Effector CD4-positive, alpha-beta T cell (primary cell): ENCODE measurements around the gene HERPUD2.
"Not testable (repeated sequence)": the region's sequence is repeated elsewhere in the genome, so short reads cannot be mapped to it uniquely, and the experiment has no call there.

Source experiments
- DNase-seq: peaks from one replicate; pipeline ENCODE4 v3.0.0-alpha.2; 2020

Gene HERPUD2

GRCh38 chr7:35599061-35599460 is 95.9 kb downstream of the HERPUD2 start:
- DNase-seq, result no peak

- no peak for DNase-seq
Observed at GRCh38 chr7:35596061-35596460, 98.9 kb downstream of the HERPUD2 start.

GRCh38 chr7:35593899-35594298 is 101.0 kb downstream of the HERPUD2 start:
- no peak for DNase-seq

- DNase-seq, result no peak
Observed at GRCh38 chr7:35588647-35589046, 106.3 kb downstream of the HERPUD2 start.

- no peak for DNase-seq
Observed at GRCh38 chr7:35584990-35585389, 109.9 kb downstream of the HERPUD2 start.

GRCh38 chr7:35584533-35584932 is 110.4 kb downstream of the HERPUD2 start:
- DNase-seq, result not testable (repeated sequence)
